Uterus (tissue), 2 donors: Measurements from ENCODE around the gene BUD31.

Experiments
- POLR2A ChIP-seq, 2 donors: fragments of 450-650 bp; IDR thresholded peaks; one replicate each; pipeline ENCODE4 v1.6.1; 2016; ENCODE audit warnings: antibody characterized with exemption in 2 of 2, mild to moderate bottlenecking in 1 of 2, moderate library complexity in 1 of 2
- TF ChIP-seq, protein P1 (sequence below), 4 experiments: fragments of 200-600 bp in 2 of 4; fragments of 450-650 bp in 2 of 4; sonication (generic) in 2 of 4; IDR thresholded peaks; one replicate each; pipeline ENCODE4 v1.5.1; 2016 to 2019; ENCODE audit warnings: antibody characterized with exemption in 4 of 4, mild to moderate bottlenecking in 2 of 4, moderate library complexity in 1 of 4

DNA sequence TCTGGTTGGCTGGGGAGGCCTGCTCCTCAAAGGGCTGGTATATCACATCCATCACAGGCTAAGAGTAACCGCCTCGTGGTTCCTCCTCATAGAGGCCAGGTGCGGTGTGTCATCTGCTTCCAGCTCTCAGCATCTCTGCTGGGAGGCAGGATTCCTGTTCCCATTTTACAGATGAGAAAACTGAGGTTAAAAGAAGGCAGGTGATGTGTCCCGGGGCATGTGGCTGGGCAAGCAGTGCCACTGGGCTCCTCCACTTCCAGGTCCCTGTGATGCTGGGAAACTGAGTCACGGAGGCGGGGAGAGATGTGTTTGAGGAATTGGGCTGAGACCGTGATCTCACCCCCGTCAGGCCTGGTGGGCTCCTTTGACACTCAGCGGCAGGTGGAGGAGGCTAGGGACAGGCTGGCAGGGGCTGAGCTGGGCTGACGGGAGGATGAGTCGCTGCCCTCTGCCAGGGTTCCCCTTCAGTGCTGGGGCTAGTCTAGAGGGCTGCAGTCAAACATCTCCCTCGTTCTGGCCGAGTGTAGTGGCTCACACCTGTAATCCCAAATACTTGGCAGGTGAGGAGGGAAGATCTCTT is 24.9 kb upstream of the BUD31 start:
- TF ChIP-seq, protein P1, sequence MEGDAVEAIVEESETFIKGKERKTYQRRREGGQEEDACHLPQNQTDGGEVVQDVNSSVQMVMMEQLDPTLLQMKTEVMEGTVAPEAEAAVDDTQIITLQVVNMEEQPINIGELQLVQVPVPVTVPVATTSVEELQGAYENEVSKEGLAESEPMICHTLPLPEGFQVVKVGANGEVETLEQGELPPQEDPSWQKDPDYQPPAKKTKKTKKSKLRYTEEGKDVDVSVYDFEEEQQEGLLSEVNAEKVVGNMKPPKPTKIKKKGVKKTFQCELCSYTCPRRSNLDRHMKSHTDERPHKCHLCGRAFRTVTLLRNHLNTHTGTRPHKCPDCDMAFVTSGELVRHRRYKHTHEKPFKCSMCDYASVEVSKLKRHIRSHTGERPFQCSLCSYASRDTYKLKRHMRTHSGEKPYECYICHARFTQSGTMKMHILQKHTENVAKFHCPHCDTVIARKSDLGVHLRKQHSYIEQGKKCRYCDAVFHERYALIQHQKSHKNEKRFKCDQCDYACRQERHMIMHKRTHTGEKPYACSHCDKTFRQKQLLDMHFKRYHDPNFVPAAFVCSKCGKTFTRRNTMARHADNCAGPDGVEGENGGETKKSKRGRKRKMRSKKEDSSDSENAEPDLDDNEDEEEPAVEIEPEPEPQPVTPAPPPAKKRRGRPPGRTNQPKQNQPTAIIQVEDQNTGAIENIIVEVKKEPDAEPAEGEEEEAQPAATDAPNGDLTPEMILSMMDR (IDR thresholded peaks at IDR 0.05): no peak
- TF ChIP-seq POLR2A (IDR thresholded peaks at IDR 0.05): no peak
